ENCODE results near the gene AGPAT3. TPM values are rescaled to one million over a fixed set of nuclear protein-coding genes. Genes with fewer than 3 reads are reported as not detected.
"Not testable (repeated sequence)": the region's sequence is repeated elsewhere in the genome, so short reads cannot be mapped to it uniquely, and the experiment has no call there.

The AGPAT3 gene
- total RNA-seq = 84.7 TPM

GRCh38 chr21:43864962-43865539 lies at the start of gene AGPAT3:
AGPAT3 (plus strand) TSS chr21:43865223; CDS start chr21:43959682, 94,459 bp downstream.
- no peak for DNase-seq (ENCODE audit: low spot score)

- DNase-seq (ENCODE audit: low spot score) = no peak
These were observed 49.0 kb upstream of the AGPAT3 start for GRCh38 chr21:43815991-43816390.

- no peak for DNase-seq (ENCODE audit: low spot score)
These were observed 48.4 kb upstream of the AGPAT3 start for GRCh38 chr21:43816611-43817071.

GRCh38 chr21:43817157-43818086 lies 47.6 kb upstream of the AGPAT3 start:
- DNase-seq (ENCODE audit: low spot score) = no peak

GRCh38 chr21:43818685-43819084 lies 46.3 kb upstream of the AGPAT3 start:
- DNase-seq (ENCODE audit: low spot score) = no peak

GRCh38 chr21:43819511-43820405 lies 45.3 kb upstream of the AGPAT3 start:
- DNase-seq (ENCODE audit: low spot score) = no peak

GRCh38 chr21:43820466-43820865 lies 44.6 kb upstream of the AGPAT3 start:
- DNase-seq (ENCODE audit: low spot score) = no peak

- not testable (repeated sequence) for DNase-seq (ENCODE audit: low spot score)
These were observed 42.9 kb upstream of the AGPAT3 start for GRCh38 chr21:43822166-43822565.

- DNase-seq (ENCODE audit: low spot score) = not testable (repeated sequence)
These were observed 42.3 kb upstream of the AGPAT3 start for GRCh38 chr21:43822741-43823140.

- no peak for DNase-seq (ENCODE audit: low spot score)
These were observed 40.4 kb upstream of the AGPAT3 start for GRCh38 chr21:43824333-43825241.

- no peak for DNase-seq (ENCODE audit: low spot score)
These were observed 39.6 kb upstream of the AGPAT3 start for GRCh38 chr21:43825242-43825935.

- DNase-seq (ENCODE audit: low spot score) = no peak
These were observed 38.9 kb upstream of the AGPAT3 start for GRCh38 chr21:43825936-43826622.

GRCh38 chr21:43826623-43826974 lies 38.4 kb upstream of the AGPAT3 start:
- DNase-seq (ENCODE audit: low spot score) = no peak

GRCh38 chr21:43827015-43827611 lies 37.9 kb upstream of the AGPAT3 start:
- no peak for DNase-seq (ENCODE audit: low spot score)

- no peak for DNase-seq (ENCODE audit: low spot score)
These were observed 35.9 kb upstream of the AGPAT3 start for GRCh38 chr21:43829161-43829560.

GRCh38 chr21:43829575-43830119 lies 35.4 kb upstream of the AGPAT3 start:
- no peak for DNase-seq (ENCODE audit: low spot score)

GRCh38 chr21:43832158-43832550 lies 32.9 kb upstream of the AGPAT3 start:
- no peak for DNase-seq (ENCODE audit: low spot score)

- DNase-seq (ENCODE audit: low spot score) = no peak
These were observed 32.4 kb upstream of the AGPAT3 start for GRCh38 chr21:43832648-43833047.

All from ureter (tissue), 1 donor.